GM18520 (cell line): Measurements from ENCODE around the gene RBM20.
"Not testable (repeated sequence)": the region's sequence is repeated elsewhere in the genome, so short reads cannot be mapped to it uniquely, and the experiment has no call there.

Experiments used
- ATAC-seq: cut with Tn5 transposase; IDR thresholded peaks from one replicate; pipeline ENCODE4 v1.9.1; 2021; ENCODE audit not compliant: unreplicated experiment

The RBM20 gene

GRCh38 chr10:110758898-110759297 is 114.8 kb downstream of the RBM20 start:
- ATAC-seq, result no peak

- ATAC-seq, result no peak
Measured at GRCh38 chr10:110759523-110759922, 115.4 kb downstream of the RBM20 start.

- no peak for ATAC-seq
Measured at GRCh38 chr10:110762109-110762848, 118.1 kb downstream of the RBM20 start.

GRCh38 chr10:110762849-110763211 is 118.7 kb downstream of the RBM20 start:
- ATAC-seq, result no peak

GRCh38 chr10:110764378-110764777 is 120.2 kb downstream of the RBM20 start:
- ATAC-seq, result no peak

GRCh38 chr10:110764793-110765512 is 120.8 kb downstream of the RBM20 start:
- no peak for ATAC-seq

- ATAC-seq, result no peak
Measured at GRCh38 chr10:110765513-110766319, 121.6 kb downstream of the RBM20 start.

- not testable (repeated sequence) for ATAC-seq
Measured at GRCh38 chr10:110767601-110768000, 123.5 kb downstream of the RBM20 start.

GRCh38 chr10:110770243-110770642 is 126.1 kb downstream of the RBM20 start:
- no peak for ATAC-seq

- no peak for ATAC-seq
Measured at GRCh38 chr10:110771486-110771885, 127.3 kb downstream of the RBM20 start.

- ATAC-seq, result no peak
Measured at GRCh38 chr10:110771991-110772390, 127.9 kb downstream of the RBM20 start.

- no peak for ATAC-seq
Measured at GRCh38 chr10:110772454-110773025, 128.4 kb downstream of the RBM20 start.

GRCh38 chr10:110773693-110774068 is 129.5 kb downstream of the RBM20 start:
- no peak for ATAC-seq

- peak; percentile 94 for ATAC-seq
Measured at GRCh38 chr10:110774069-110775019, 130.2 kb downstream of the RBM20 start.

GRCh38 chr10:110775020-110775375 is 130.9 kb downstream of the RBM20 start:
- ATAC-seq, result no peak

- no peak for ATAC-seq
Measured at GRCh38 chr10:110775406-110775805, 131.3 kb downstream of the RBM20 start.

GRCh38 chr10:110777017-110777416 is 132.9 kb downstream of the RBM20 start:
- ATAC-seq, result no peak

GRCh38 chr10:110777661-110778060 is 133.5 kb downstream of the RBM20 start:
- ATAC-seq, result no peak

- ATAC-seq, result no peak
Measured at GRCh38 chr10:110778211-110778610, 134.1 kb downstream of the RBM20 start.

GRCh38 chr10:110779489-110779888 is 135.4 kb downstream of the RBM20 start:
- no peak for ATAC-seq
